K562 (cell line): ENCODE measurements around the gene SELL. TPM values are rescaled to one million over a fixed set of nuclear protein-coding genes. Genes with fewer than 3 reads are reported as not detected.
"Not testable (repeated sequence)": the region's sequence is repeated elsewhere in the genome, so short reads cannot be mapped to it uniquely, and the experiment has no call there.

Source experiments
- ATAC-seq: fragments of 200-7000 bp; cut with Tn5 transposase; 3 replicates; pipeline ENCODE4 v1.9.1; 2020; ENCODE audit warnings: moderate library complexity
- BruUV-seq: library from RNA; stranded (reverse); fragments of 400-500 nt; replicated peaks from 2 replicates; lab custom pipeline; 2021; lab: Mats Ljungman, UMichigan
- CTCF ChIA-PET: fragments of 300-600 bp; formaldehyde crosslinking; extraction: SDS; loops from one replicate; lab custom pipeline; 2021; ENCODE audit warnings: low intra/inter-chr PET ratio; lab: Yijun Ruan, JAX
- POLR2A ChIA-PET: fragments of 300-600, 350-650 bp; sonication (Branson Sonifier 250); formaldehyde crosslinking; extraction: SDS; loops from one replicate; lab custom pipeline; 2021; ENCODE audit warnings: antibody characterized with exemption, inconsistent platforms; lab: Yijun Ruan, JAX
- DNase-seq, 4 experiments: peaks; one replicate each; pipeline versions ENCODE4 v3.0.0 to v3.0.0-alpha.2; 2011 to 2018; ENCODE audit warnings: low spot score in 3 of 4, mixed read lengths in 3 of 4; ENCODE audit errors: extremely low read depth in 1 of 4
- FAIRE-seq: peaks from 2 replicates; lab custom pipeline; 2011; peaks lifted over from hg19 to GRCh38; lab: Jason Lieb, UNC
- H2AFZ ChIP-seq: 2 replicates; pipeline ENCODE4 v1.6.0; 2011; ENCODE audit warnings: low read depth, low read length, control low read depth, inconsistent platforms
- H3K27ac ChIP-seq: fragments of 200-600 bp; 3 replicates; pipeline ENCODE4 v1.8.0; 2011; ENCODE audit warnings: low read depth, mild to moderate bottlenecking, control low read depth, inconsistent platforms, low read length, moderate library complexity, mixed read lengths; ENCODE audit errors: extremely low read depth
- H3K27me3 ChIP-seq, 2 experiments: fragments of 300-600 bp in 1 of 2; 2 replicates in 1 of 2; 3 replicates in 1 of 2; pipeline versions ENCODE4 v1.6.0 to v1.8.0; 2011; ENCODE audit warnings: inconsistent platforms in 2 of 2, low read length in 2 of 2, mild to moderate bottlenecking in 1 of 2, mixed read lengths in 1 of 2, moderate library complexity in 1 of 2; ENCODE audit not compliant: control insufficient read depth in 2 of 2, insufficient read depth in 2 of 2
- H3K36me3 ChIP-seq: fragments of 300-600 bp; 3 replicates; pipeline ENCODE4 v1.8.0; 2011; ENCODE audit warnings: mild to moderate bottlenecking, low read length, inconsistent platforms; ENCODE audit not compliant: control insufficient read depth, insufficient read depth
- H3K4me1 ChIP-seq, 2 experiments: fragments of 200-600 bp in 1 of 2; replicated peaks in 1 of 2; 2 replicates in 1 of 2; 3 replicates in 1 of 2; pipeline versions ENCODE4 v1.5.1 to v1.8.0; 2011; ENCODE audit warnings: inconsistent platforms in 2 of 2, low read length in 2 of 2, mild to moderate bottlenecking in 1 of 2, mixed read lengths in 1 of 2, moderate library complexity in 1 of 2; ENCODE audit not compliant: control insufficient read depth in 2 of 2, insufficient read depth in 2 of 2
- H3K4me2 ChIP-seq: 2 replicates; pipeline ENCODE4 v1.6.1; 2011; ENCODE audit warnings: low read length, control low read depth, inconsistent platforms, mixed read lengths; ENCODE audit not compliant: insufficient read depth
- H3K4me3 ChIP-seq: fragments of 200-600 bp; sonication (generic), shearing (Covaris generic); 2 replicates; pipeline ENCODE4 v1.5.1; 2016; ENCODE audit warnings: control low read depth, inconsistent platforms
- H3K79me2 ChIP-seq: fragments of 200-600 bp; 3 replicates; pipeline ENCODE4 v1.8.0; 2011; ENCODE audit warnings: low read length, inconsistent platforms; ENCODE audit not compliant: control insufficient read depth, insufficient read depth
- H3K9ac ChIP-seq, 2 experiments: 2 replicates each; pipeline versions ENCODE4 v1.6.0 to v1.6.1; 2011; ENCODE audit warnings: low read depth in 2 of 2, low read length in 2 of 2, control low read depth in 1 of 2, inconsistent platforms in 1 of 2, mild to moderate bottlenecking in 1 of 2, mixed read lengths in 1 of 2; ENCODE audit not compliant: insufficient read depth in 1 of 2
- H3K9me1 ChIP-seq: one replicate; pipeline ENCODE4 v1.6.0; 2011; ENCODE audit warnings: inconsistent platforms, mild to moderate bottlenecking, low read length, moderate library complexity; ENCODE audit not compliant: control insufficient read depth, insufficient read depth
- H3K9me3 ChIP-seq: replicated peaks from 2 replicates; pipeline ENCODE4 v1.5.1; 2011; ENCODE audit warnings: low read depth, low read length, inconsistent platforms; ENCODE audit not compliant: control insufficient read depth, insufficient read depth
- H4K20me1 ChIP-seq: replicated peaks from 2 replicates; pipeline ENCODE4 v1.6.1; 2011; ENCODE audit warnings: low read length, inconsistent platforms, mixed read lengths; ENCODE audit not compliant: control insufficient read depth, insufficient read depth
- DNMT1 ChIP-seq: fragments of 450-650 bp; IDR thresholded peaks from 2 replicates; pipeline ENCODE4 v1.6.1; 2016; ENCODE audit warnings: antibody characterized with exemption, mild to moderate bottlenecking
- SLC30A9 ChIP-seq: fragments of 250-450 bp; sonication (Bioruptor Pico); IDR thresholded peaks from 2 replicates; pipeline ENCODE4 v1.8.0; 2022; ENCODE audit warnings: mild to moderate bottlenecking, moderate library complexity
- ZBTB26 ChIP-seq: fragments of 450-650 bp; formaldehyde crosslinking; IDR thresholded peaks from 2 replicates; pipeline ENCODE4 v1.4.0; 2022; ENCODE audit warnings: missing genetic modification characterization
- WGBS: fragments of 100-300 bp; shearing (Covaris generic); methylation state at CpG from one replicate; pipeline ENCODE4 v1.1.6; 2016; ENCODE audit warnings: low coverage, mixed read lengths; ENCODE audit not compliant: insufficient coverage; ENCODE audit errors: missing lambda C conversion rate; 5-methylcytosine and 5-hydroxymethylcytosine counted together
- in situ Hi-C: fragments of 300-500 bp; cut with MboI; formaldehyde crosslinking; loops from 4 replicates; pipeline ENCODE4 v1.15.0; 2018; ENCODE audit warnings: inconsistent platforms, mixed read lengths
- intact Hi-C: fragments of 100-400 bp; cut with micrococcal nuclease; formaldehyde crosslinking; loops from 2 replicates; pipeline ENCODE4 v1.14.2; 2022
- polyA plus RNA-seq, 8 experiments: library from polyadenylated mRNA; depleted of rRNA in 4 of 8; stranded (reverse) in 5 of 8; unstranded in 3 of 8; fragments of >200 nt; fragmentation: Nextera tagmentation in 2 of 8; fragmentation: Illumina TruSeq in 1 of 8; extraction: Ambion mirVana in 2 of 8; extraction: Trizol in 1 of 8; gene quantifications; 2 replicates each; pipeline versions ENCODE4 v1.2.1 to v1.2.3, GENCODE V29; 2011 to 2014; ENCODE audit warnings: inconsistent platforms in 1 of 8, missing spikeins in 1 of 8
- total RNA-seq, 7 experiments: library from RNA; depleted of rRNA in 6 of 7; stranded (reverse); fragments of >200 nt in 6 of 7; fragmentation: Illumina TruSeq in 2 of 7; extraction: Trizol in 2 of 7; gene quantifications; 2 replicates each; pipeline versions ENCODE4 v1.2.1 to v1.2.3, GENCODE V29; 2011 to 2021; ENCODE audit warnings: low replicate concordance in 1 of 7
- TF ChIP-seq, protein P1 (sequence below): fragments of 250-450 bp; sonication (Bioruptor Pico); IDR thresholded peaks from 2 replicates; pipeline ENCODE4 v1.4.0; 2020; ENCODE audit warnings: mild to moderate bottlenecking, moderate library complexity
- TF ChIP-seq, protein P2 (sequence below), 2 experiments: fragments of 450-650 bp in 1 of 2; sonication (generic) in 1 of 2; formaldehyde crosslinking in 1 of 2; IDR thresholded peaks in 1 of 2; conservative IDR thresholded peaks in 1 of 2; 2 replicates each; pipeline versions ENCODE4 v1.6.1 to v1.8.1; 2016 to 2023; ENCODE audit warnings: mild to moderate bottlenecking in 2 of 2, moderate library complexity in 2 of 2, inconsistent platforms in 1 of 2, missing genetic modification reagents in 1 of 2

The SELL gene
- total and polyA plus RNA-seq, 9 of the 15 experiments (the other 6 are each of a cell fraction or from before 2014, with no cell fraction given): 0.51 TPM; not detected in 8

GRCh38 chr1:169689395-169689794 is 22.0 kb downstream of the SELL start:
- Histone ChIP-seq H4K20me1 (no peaks in the 10 kb centered on the region), H3K79me2 (no peaks in the 10 kb centered on the region), H3K4me1 (no peaks in the 10 kb centered on the region), H3K27ac (no peak overlapping the region), H2AFZ (no peak overlapping the region), H3K4me2 (no peak overlapping the region), H3K27me3 (no peaks in the 10 kb centered on the region), H3K9me3 (no peaks in the 10 kb centered on the region), H3K4me3 (no peak overlapping the region), H3K36me3 (no peaks in the 10 kb centered on the region), H3K9ac (no peak overlapping the region), H3K9me1 (no peaks in the 10 kb centered on the region)
- FAIRE-seq (no peak), DNase-seq (no peak), ATAC-seq (no peak)
- no peak for TF ChIP-seq DNMT1
- TF ChIP-seq, protein P1, sequence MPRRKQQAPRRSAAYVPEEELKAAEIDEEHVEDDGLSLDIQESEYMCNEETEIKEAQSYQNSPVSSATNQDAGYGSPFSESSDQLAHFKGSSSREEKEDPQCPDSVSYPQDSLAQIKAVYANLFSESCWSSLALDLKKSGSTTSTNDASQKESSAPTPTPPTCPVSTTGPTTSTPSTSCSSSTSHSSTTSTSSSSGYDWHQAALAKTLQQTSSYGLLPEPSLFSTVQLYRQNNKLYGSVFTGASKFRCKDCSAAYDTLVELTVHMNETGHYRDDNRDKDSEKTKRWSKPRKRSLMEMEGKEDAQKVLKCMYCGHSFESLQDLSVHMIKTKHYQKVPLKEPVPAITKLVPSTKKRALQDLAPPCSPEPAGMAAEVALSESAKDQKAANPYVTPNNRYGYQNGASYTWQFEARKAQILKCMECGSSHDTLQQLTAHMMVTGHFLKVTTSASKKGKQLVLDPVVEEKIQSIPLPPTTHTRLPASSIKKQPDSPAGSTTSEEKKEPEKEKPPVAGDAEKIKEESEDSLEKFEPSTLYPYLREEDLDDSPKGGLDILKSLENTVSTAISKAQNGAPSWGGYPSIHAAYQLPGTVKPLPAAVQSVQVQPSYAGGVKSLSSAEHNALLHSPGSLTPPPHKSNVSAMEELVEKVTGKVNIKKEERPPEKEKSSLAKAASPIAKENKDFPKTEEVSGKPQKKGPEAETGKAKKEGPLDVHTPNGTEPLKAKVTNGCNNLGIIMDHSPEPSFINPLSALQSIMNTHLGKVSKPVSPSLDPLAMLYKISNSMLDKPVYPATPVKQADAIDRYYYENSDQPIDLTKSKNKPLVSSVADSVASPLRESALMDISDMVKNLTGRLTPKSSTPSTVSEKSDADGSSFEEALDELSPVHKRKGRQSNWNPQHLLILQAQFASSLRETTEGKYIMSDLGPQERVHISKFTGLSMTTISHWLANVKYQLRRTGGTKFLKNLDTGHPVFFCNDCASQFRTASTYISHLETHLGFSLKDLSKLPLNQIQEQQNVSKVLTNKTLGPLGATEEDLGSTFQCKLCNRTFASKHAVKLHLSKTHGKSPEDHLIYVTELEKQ (CRISPR knock-in tag): no peak
- TF ChIP-seq, protein P2, sequence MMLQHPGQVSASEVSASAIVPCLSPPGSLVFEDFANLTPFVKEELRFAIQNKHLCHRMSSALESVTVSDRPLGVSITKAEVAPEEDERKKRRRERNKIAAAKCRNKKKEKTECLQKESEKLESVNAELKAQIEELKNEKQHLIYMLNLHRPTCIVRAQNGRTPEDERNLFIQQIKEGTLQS (IDR thresholded peaks at IDR 0.05): no peak
- TF ChIP-seq, protein P2 (CRISPR knock-in tag; conservative IDR thresholded peaks at IDR 0.05): no peak
- no peak for TF ChIP-seq ZBTB26
- no peak for TF ChIP-seq SLC30A9 (CRISPR knock-in tag)
- ChIA-PET CTCF (no interaction called here), POLR2A (no interaction called here)
- 2% methylated on average over 2 of the region's 2 CpGs for WGBS
- intact Hi-C loops: no loop called here
- in situ Hi-C loops: no loop called here
- no TSS peak for BruUV-seq

DNA sequence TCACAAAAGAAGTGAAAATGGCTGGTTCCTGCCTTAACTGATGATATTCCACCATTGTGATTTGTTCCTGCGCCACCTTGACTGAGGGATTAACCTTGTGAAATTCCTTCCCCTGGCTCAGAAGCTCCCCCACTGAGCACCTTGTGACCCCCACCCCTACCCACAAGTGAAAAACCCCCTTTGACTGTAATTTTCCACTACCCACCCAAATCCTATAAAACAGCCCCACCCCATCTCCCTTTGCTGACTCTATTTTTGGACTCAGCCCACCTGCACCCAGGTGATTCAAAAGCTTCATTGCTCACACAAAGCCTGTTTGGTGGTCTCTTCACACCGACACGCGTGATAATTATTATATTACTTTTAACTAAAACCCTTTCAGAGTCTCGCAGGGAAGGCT is 23.0 kb downstream of the SELL start:
- H3K27me3 ChIP-seq, H3K4me1 ChIP-seq, H3K9me1 ChIP-seq, H2AFZ ChIP-seq, H4K20me1 ChIP-seq, ATAC-seq, H3K9ac ChIP-seq, in situ Hi-C loops, H3K9me3 ChIP-seq, FAIRE-seq, DNase-seq, BruUV-seq, POLR2A ChIA-PET, intact Hi-C loops, H3K4me2 ChIP-seq, CTCF ChIA-PET, H3K4me3 ChIP-seq, H3K36me3 ChIP-seq, H3K79me2 ChIP-seq, H3K27ac ChIP-seq: not testable (repeated sequence)
- 6% methylated on average over 5 of the region's 5 CpGs for WGBS
